ENCODE measurements around the gene OR4K2. TPM values are rescaled to one million over a fixed set of nuclear protein-coding genes. Genes with fewer than 3 reads are reported as not detected.

The OR4K2 gene
- total RNA-seq, 1 donor from 2014 or later = not detected

- TF ChIP-seq CTCF (IDR thresholded peaks at IDR 0.05; ENCODE audit: partially characterized antibody, unreplicated experiment) = no peak
- Mint-ChIP-seq H3K36me3 (ENCODE audit: unreplicated experiment) (peaks cover 5% of the 10 kb centered on the region), H3K27ac (ENCODE audit: unreplicated experiment) (no peak overlapping the region), H3K9me3 (ENCODE audit: unreplicated experiment) (peaks cover 17% of the 10 kb centered on the region), H3K4me3 (ENCODE audit: unreplicated experiment) (no peak overlapping the region), H3K4me1 (ENCODE audit: low read depth, unreplicated experiment) (no peaks in the 10 kb centered on the region), H3K27me3 (ENCODE audit: unreplicated experiment) (peaks cover 1% of the 10 kb centered on the region)
- no peak for DNase-seq
These were observed 31.7 kb downstream of the OR4K2 start for GRCh38 chr14:19906665-19907064.

- H3K9me3 Mint-ChIP-seq (ENCODE audit: unreplicated experiment) = peaks cover 22% of the 10 kb centered on the region
- peaks cover 1% of the 10 kb centered on the region for H3K27me3 Mint-ChIP-seq (ENCODE audit: unreplicated experiment)
- H3K4me1 Mint-ChIP-seq (ENCODE audit: low read depth, unreplicated experiment) = no peaks in the 10 kb centered on the region
- H3K4me3 Mint-ChIP-seq (ENCODE audit: unreplicated experiment) = no peak overlapping the region
- no peak for DNase-seq
- peaks cover 5% of the 10 kb centered on the region for H3K36me3 Mint-ChIP-seq (ENCODE audit: unreplicated experiment)
- H3K27ac Mint-ChIP-seq (ENCODE audit: unreplicated experiment) = no peak overlapping the region
- no peak for TF ChIP-seq CTCF (IDR thresholded peaks at IDR 0.05; ENCODE audit: partially characterized antibody, unreplicated experiment)
These were observed 36.2 kb downstream of the OR4K2 start for GRCh38 chr14:19911114-19911513.

DNA sequence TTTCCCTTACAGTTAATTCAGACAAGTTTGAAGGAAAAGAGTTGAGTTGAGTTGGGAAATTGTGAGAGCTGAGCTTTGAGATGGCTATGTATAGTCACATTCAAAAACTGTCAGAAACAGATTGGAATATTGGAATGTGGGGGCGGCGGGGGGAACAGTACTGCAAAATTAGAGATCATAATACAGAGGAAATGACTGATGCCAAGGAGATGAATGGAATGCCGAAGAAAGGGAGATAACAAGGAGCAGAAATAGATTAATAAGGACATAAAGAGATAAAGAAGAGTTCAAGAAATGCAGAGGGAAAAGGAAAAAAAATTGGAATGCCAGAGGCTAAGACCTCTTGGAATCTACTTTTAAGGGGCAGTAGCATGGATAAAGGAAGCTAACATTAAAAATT lies 42.3 kb downstream of the OR4K2 start:
- no peak for DNase-seq
- Mint-ChIP-seq H3K4me3 (ENCODE audit: unreplicated experiment) (no peak overlapping the region), H3K9me3 (ENCODE audit: unreplicated experiment) (peaks cover 5% of the 10 kb centered on the region), H3K27me3 (ENCODE audit: unreplicated experiment) (no peaks in the 10 kb centered on the region), H3K27ac (ENCODE audit: unreplicated experiment) (no peak overlapping the region), H3K36me3 (ENCODE audit: unreplicated experiment) (no peaks in the 10 kb centered on the region), H3K4me1 (ENCODE audit: low read depth, unreplicated experiment) (no peaks in the 10 kb centered on the region)
- no peak for TF ChIP-seq CTCF (IDR thresholded peaks at IDR 0.05; ENCODE audit: partially characterized antibody, unreplicated experiment)

GRCh38 chr14:19917955-19918518 lies 43.1 kb downstream of the OR4K2 start:
- no peak for DNase-seq
- no peak overlapping the region for H3K27ac Mint-ChIP-seq (ENCODE audit: unreplicated experiment)
- H3K36me3 Mint-ChIP-seq (ENCODE audit: unreplicated experiment) = no peaks in the 10 kb centered on the region
- peaks cover 5% of the 10 kb centered on the region for H3K9me3 Mint-ChIP-seq (ENCODE audit: unreplicated experiment)
- no peaks in the 10 kb centered on the region for H3K27me3 Mint-ChIP-seq (ENCODE audit: unreplicated experiment)
- TF ChIP-seq CTCF (IDR thresholded peaks at IDR 0.05; ENCODE audit: partially characterized antibody, unreplicated experiment) = no peak
- H3K4me3 Mint-ChIP-seq (ENCODE audit: unreplicated experiment) = no peak overlapping the region
- no peaks in the 10 kb centered on the region for H3K4me1 Mint-ChIP-seq (ENCODE audit: low read depth, unreplicated experiment)

DNA sequence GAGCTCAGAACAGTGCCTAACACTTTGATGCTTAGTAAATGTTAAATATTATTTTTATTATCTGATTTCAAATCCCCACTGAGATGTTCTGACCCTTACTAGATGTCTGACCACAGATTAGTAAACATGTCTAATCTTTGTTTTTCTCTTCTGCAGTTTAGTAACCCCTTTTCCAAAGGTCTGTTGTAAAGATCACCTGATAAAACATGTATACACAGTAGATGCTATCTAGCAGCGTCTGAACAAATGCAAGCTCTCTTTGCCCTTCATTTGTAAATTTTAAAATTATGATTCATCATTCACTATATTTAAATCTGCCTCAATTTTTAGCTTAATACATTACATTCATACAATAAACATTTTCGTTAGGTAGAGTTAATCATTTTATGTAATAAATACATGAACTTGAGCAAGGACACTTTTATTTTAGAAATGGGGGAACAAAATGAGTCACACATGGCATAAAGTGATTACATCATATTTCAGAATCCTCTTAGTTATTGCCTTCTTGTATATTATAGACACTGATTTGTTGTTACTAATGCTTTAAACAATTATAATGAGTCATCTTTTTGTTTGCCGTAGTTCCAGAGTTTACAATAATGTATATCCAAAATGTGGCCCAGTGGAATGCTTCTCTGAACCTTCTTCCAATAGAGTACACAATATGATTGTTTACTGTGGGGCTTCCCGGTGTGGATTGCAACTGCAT lies 43.8 kb downstream of the OR4K2 start:
- Mint-ChIP-seq H3K36me3 (ENCODE audit: unreplicated experiment) (no peaks in the 10 kb centered on the region), H3K27ac (ENCODE audit: unreplicated experiment) (no peak overlapping the region), H3K4me3 (ENCODE audit: unreplicated experiment) (no peak overlapping the region), H3K9me3 (ENCODE audit: unreplicated experiment) (peaks cover 2% of the 10 kb centered on the region), H3K4me1 (ENCODE audit: low read depth, unreplicated experiment) (no peaks in the 10 kb centered on the region), H3K27me3 (ENCODE audit: unreplicated experiment) (no peaks in the 10 kb centered on the region)
- no peak for TF ChIP-seq CTCF (IDR thresholded peaks at IDR 0.05; ENCODE audit: partially characterized antibody, unreplicated experiment)
- DNase-seq = no peak

Measured in glutamatergic neuron (in vitro differentiated cells).